ENCODE results near the gene EPS8L2.
"Not testable (repeated sequence)": the region's sequence is repeated elsewhere in the genome, so short reads cannot be mapped to it uniquely, and the experiment has no call there.

EPS8L2 gene

GRCh38 chr11:674406-674805, 31.6 kb upstream of the EPS8L2 start:
- H3K4me3 ChIP-seq (ENCODE audit: low read depth, low read length), result no peak overlapping the region
- peaks cover 16% of the 10 kb centered on the region for H3K36me3 ChIP-seq (ENCODE audit: control insufficient read depth, insufficient read depth, low read length)
- H3K9me3 ChIP-seq (ENCODE audit: control insufficient read depth, insufficient read depth, low read length), result no peaks in the 10 kb centered on the region
- H3K27me3 ChIP-seq (ENCODE audit: control insufficient read depth, insufficient read depth, low read length), result no peaks in the 10 kb centered on the region
- no peaks in the 10 kb centered on the region for H3K4me1 ChIP-seq (ENCODE audit: control insufficient read depth, insufficient read depth, low read length)
- no peak overlapping the region for H3K9ac ChIP-seq (ENCODE audit: low read depth, low read length)

- Histone ChIP-seq H3K27me3 (ENCODE audit: control insufficient read depth, insufficient read depth, low read length) (no peaks in the 10 kb centered on the region), H3K4me1 (ENCODE audit: control insufficient read depth, insufficient read depth, low read length) (peaks cover 4% of the 10 kb centered on the region), H3K9ac (ENCODE audit: low read depth, low read length) (no peak overlapping the region), H3K4me3 (ENCODE audit: low read depth, low read length) (no peak overlapping the region), H3K36me3 (ENCODE audit: control insufficient read depth, insufficient read depth, low read length) (peaks cover 33% of the 10 kb centered on the region), H3K9me3 (ENCODE audit: control insufficient read depth, insufficient read depth, low read length) (no peaks in the 10 kb centered on the region)
Measured at GRCh38 chr11:678297-678696, 27.7 kb upstream of the EPS8L2 start.

GRCh38 chr11:679271-680207, 26.5 kb upstream of the EPS8L2 start:
- no peaks in the 10 kb centered on the region for H3K27me3 ChIP-seq (ENCODE audit: control insufficient read depth, insufficient read depth, low read length)
- peaks cover 25% of the 10 kb centered on the region for H3K36me3 ChIP-seq (ENCODE audit: control insufficient read depth, insufficient read depth, low read length)

GRCh38 chr11:680476-680875, 25.6 kb upstream of the EPS8L2 start:
- no peaks in the 10 kb centered on the region for H3K9me3 ChIP-seq (ENCODE audit: control insufficient read depth, insufficient read depth, low read length)
- H3K36me3 ChIP-seq (ENCODE audit: control insufficient read depth, insufficient read depth, low read length), result peaks cover 25% of the 10 kb centered on the region
- H3K9ac ChIP-seq (ENCODE audit: low read depth, low read length), result no peak overlapping the region
- peaks cover 8% of the 10 kb centered on the region for H3K4me1 ChIP-seq (ENCODE audit: control insufficient read depth, insufficient read depth, low read length)
- no peak overlapping the region for H3K4me3 ChIP-seq (ENCODE audit: low read depth, low read length)
- no peaks in the 10 kb centered on the region for H3K27me3 ChIP-seq (ENCODE audit: control insufficient read depth, insufficient read depth, low read length)

More at GRCh38 chr11:679271-680207, 26.5 kb upstream of the EPS8L2 start:
- no peak overlapping the region for H3K9ac ChIP-seq (ENCODE audit: low read depth, low read length)
- H3K9me3 ChIP-seq (ENCODE audit: control insufficient read depth, insufficient read depth, low read length), result no peaks in the 10 kb centered on the region
- H3K4me1 ChIP-seq (ENCODE audit: control insufficient read depth, insufficient read depth, low read length), result peaks cover 8% of the 10 kb centered on the region
- no peak overlapping the region for H3K4me3 ChIP-seq (ENCODE audit: low read depth, low read length)

- no peaks in the 10 kb centered on the region for H3K27me3 ChIP-seq (ENCODE audit: control insufficient read depth, insufficient read depth, low read length)
- no peak overlapping the region for H3K4me3 ChIP-seq (ENCODE audit: low read depth, low read length)
- H3K9me3 ChIP-seq (ENCODE audit: control insufficient read depth, insufficient read depth, low read length), result no peaks in the 10 kb centered on the region
- no peak overlapping the region for H3K9ac ChIP-seq (ENCODE audit: low read depth, low read length)
- H3K4me1 ChIP-seq (ENCODE audit: control insufficient read depth, insufficient read depth, low read length), result peaks cover 8% of the 10 kb centered on the region
- H3K36me3 ChIP-seq (ENCODE audit: control insufficient read depth, insufficient read depth, low read length), result peaks cover 25% of the 10 kb centered on the region
Measured at GRCh38 chr11:680970-681369, 25.1 kb upstream of the EPS8L2 start.

- Histone ChIP-seq H3K27me3 (ENCODE audit: control insufficient read depth, insufficient read depth, low read length) (no peaks in the 10 kb centered on the region), H3K4me1 (ENCODE audit: control insufficient read depth, insufficient read depth, low read length) (peaks cover 8% of the 10 kb centered on the region), H3K36me3 (ENCODE audit: control insufficient read depth, insufficient read depth, low read length) (peaks cover 25% of the 10 kb centered on the region), H3K4me3 (ENCODE audit: low read depth, low read length) (no peak overlapping the region), H3K9ac (ENCODE audit: low read depth, low read length) (no peak overlapping the region), H3K9me3 (ENCODE audit: control insufficient read depth, insufficient read depth, low read length) (no peaks in the 10 kb centered on the region)
Measured at GRCh38 chr11:686451-687243, 19.4 kb upstream of the EPS8L2 start.

- Histone ChIP-seq H3K27me3 (ENCODE audit: control insufficient read depth, insufficient read depth, low read length) (no peaks in the 10 kb centered on the region), H3K4me1 (ENCODE audit: control insufficient read depth, insufficient read depth, low read length) (peaks cover 8% of the 10 kb centered on the region), H3K36me3 (ENCODE audit: control insufficient read depth, insufficient read depth, low read length) (peaks cover 19% of the 10 kb centered on the region), H3K4me3 (ENCODE audit: low read depth, low read length) (no peak overlapping the region), H3K9ac (ENCODE audit: low read depth, low read length) (no peak overlapping the region), H3K9me3 (ENCODE audit: control insufficient read depth, insufficient read depth, low read length) (no peaks in the 10 kb centered on the region)
Measured at GRCh38 chr11:687751-688150, 18.3 kb upstream of the EPS8L2 start.

GRCh38 chr11:688681-689080, 17.4 kb upstream of the EPS8L2 start:
- H3K36me3 ChIP-seq (ENCODE audit: control insufficient read depth, insufficient read depth, low read length), result peaks cover 19% of the 10 kb centered on the region
- no peaks in the 10 kb centered on the region for H3K27me3 ChIP-seq (ENCODE audit: control insufficient read depth, insufficient read depth, low read length)
- no peak overlapping the region for H3K4me3 ChIP-seq (ENCODE audit: low read depth, low read length)
- H3K9ac ChIP-seq (ENCODE audit: low read depth, low read length), result no peak overlapping the region
- peaks cover 5% of the 10 kb centered on the region for H3K4me1 ChIP-seq (ENCODE audit: control insufficient read depth, insufficient read depth, low read length)
- H3K9me3 ChIP-seq (ENCODE audit: control insufficient read depth, insufficient read depth, low read length), result no peaks in the 10 kb centered on the region

- Histone ChIP-seq H3K4me3 (ENCODE audit: low read depth, low read length) (no peak overlapping the region), H3K9ac (ENCODE audit: low read depth, low read length) (peak overlapping the region; percentile 24), H3K9me3 (ENCODE audit: control insufficient read depth, insufficient read depth, low read length) (no peaks in the 10 kb centered on the region), H3K27me3 (ENCODE audit: control insufficient read depth, insufficient read depth, low read length) (no peaks in the 10 kb centered on the region), H3K36me3 (ENCODE audit: control insufficient read depth, insufficient read depth, low read length) (peaks cover 19% of the 10 kb centered on the region), H3K4me1 (ENCODE audit: control insufficient read depth, insufficient read depth, low read length) (peaks cover 3% of the 10 kb centered on the region)
Measured at GRCh38 chr11:689625-690024, 16.4 kb upstream of the EPS8L2 start.

GRCh38 chr11:690244-690643, 15.8 kb upstream of the EPS8L2 start:
- not testable (repeated sequence) for H3K4me1 ChIP-seq (ENCODE audit: control insufficient read depth, insufficient read depth, low read length); H3K4me3 ChIP-seq (ENCODE audit: low read depth, low read length); H3K9ac ChIP-seq (ENCODE audit: low read depth, low read length); H3K27me3 ChIP-seq (ENCODE audit: control insufficient read depth, insufficient read depth, low read length); H3K9me3 ChIP-seq (ENCODE audit: control insufficient read depth, insufficient read depth, low read length)
- H3K36me3 ChIP-seq (ENCODE audit: control insufficient read depth, insufficient read depth, low read length), result peaks cover 19% of the 10 kb centered on the region

- Histone ChIP-seq H3K27me3 (ENCODE audit: control insufficient read depth, insufficient read depth, low read length) (no peaks in the 10 kb centered on the region), H3K9me3 (ENCODE audit: control insufficient read depth, insufficient read depth, low read length) (no peaks in the 10 kb centered on the region), H3K4me1 (ENCODE audit: control insufficient read depth, insufficient read depth, low read length) (peaks cover 3% of the 10 kb centered on the region), H3K4me3 (ENCODE audit: low read depth, low read length) (no peak overlapping the region), H3K36me3 (ENCODE audit: control insufficient read depth, insufficient read depth, low read length) (peaks cover 19% of the 10 kb centered on the region), H3K9ac (ENCODE audit: low read depth, low read length) (no peak overlapping the region)
Measured at GRCh38 chr11:690738-691633, 15.0 kb upstream of the EPS8L2 start.
